RWPE1 (cell line): Measurements from ENCODE around the gene LDLRAD4.
"Not testable (repeated sequence)": the region's sequence is repeated elsewhere in the genome, so short reads cannot be mapped to it uniquely, and the experiment has no call there.

Experiments used
- CTCF ChIA-PET: fragments of 350-600 bp; sonication (Branson Sonifier 250); formaldehyde crosslinking; extraction: SDS; loops from one replicate; lab custom pipeline; 2021; lab: Yijun Ruan, JAX
- POLR2A ChIA-PET: fragments of 400-600 bp; formaldehyde crosslinking; extraction: SDS; loops from one replicate; lab custom pipeline; 2020; ENCODE audit warnings: antibody characterized with exemption; ENCODE audit not compliant: low non-redundant PET; lab: Yijun Ruan, JAX
- DNase-seq: peaks from one replicate; pipeline ENCODE4 v3.0.0; 2012; ENCODE audit warnings: low spot score
- H3K27ac ChIP-seq: fragments of 450-650 bp; 2 replicates; pipeline ENCODE4 v1.5.1; 2017
- TF ChIP-seq, protein P1 (sequence below): fragments of 450-650 bp; conservative IDR thresholded peaks from 2 replicates; pipeline ENCODE4 v1.5.1; 2017; ENCODE audit warnings: low read depth, mild to moderate bottlenecking

The LDLRAD4 gene

DNA sequence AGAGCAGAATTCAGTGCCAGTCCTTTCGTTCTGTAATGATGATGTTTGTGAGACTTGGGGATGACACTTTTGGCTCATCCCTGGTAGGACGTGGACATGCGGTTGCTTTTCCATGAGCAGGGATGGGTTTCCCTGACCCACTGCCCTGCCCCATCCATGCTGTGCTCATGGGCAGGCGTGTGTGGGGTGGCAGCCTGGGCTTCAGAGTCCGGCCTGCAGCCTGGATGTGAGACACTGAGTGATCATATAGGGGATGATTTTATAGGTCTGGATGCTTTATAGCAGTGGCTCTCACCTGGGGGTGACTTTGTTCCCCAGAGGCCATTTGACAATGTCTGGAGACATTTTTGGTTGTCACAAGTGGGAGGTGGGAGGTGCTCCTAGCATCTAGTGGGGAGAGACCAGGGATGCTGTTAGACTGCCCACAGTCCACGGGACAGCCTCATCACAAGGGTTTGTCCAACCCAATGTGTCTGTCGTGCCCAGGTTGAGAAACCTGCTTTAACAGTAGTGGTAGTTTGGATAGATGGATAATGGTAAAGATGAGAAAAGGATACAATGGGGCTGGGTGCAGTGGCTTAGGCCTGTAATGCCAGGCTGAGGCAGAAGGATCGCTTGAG, 38.9 kb downstream of the LDLRAD4 start:
- CTCF ChIA-PET: no interaction called here
- POLR2A ChIA-PET: no interaction called here
- TF ChIP-seq, protein P1, sequence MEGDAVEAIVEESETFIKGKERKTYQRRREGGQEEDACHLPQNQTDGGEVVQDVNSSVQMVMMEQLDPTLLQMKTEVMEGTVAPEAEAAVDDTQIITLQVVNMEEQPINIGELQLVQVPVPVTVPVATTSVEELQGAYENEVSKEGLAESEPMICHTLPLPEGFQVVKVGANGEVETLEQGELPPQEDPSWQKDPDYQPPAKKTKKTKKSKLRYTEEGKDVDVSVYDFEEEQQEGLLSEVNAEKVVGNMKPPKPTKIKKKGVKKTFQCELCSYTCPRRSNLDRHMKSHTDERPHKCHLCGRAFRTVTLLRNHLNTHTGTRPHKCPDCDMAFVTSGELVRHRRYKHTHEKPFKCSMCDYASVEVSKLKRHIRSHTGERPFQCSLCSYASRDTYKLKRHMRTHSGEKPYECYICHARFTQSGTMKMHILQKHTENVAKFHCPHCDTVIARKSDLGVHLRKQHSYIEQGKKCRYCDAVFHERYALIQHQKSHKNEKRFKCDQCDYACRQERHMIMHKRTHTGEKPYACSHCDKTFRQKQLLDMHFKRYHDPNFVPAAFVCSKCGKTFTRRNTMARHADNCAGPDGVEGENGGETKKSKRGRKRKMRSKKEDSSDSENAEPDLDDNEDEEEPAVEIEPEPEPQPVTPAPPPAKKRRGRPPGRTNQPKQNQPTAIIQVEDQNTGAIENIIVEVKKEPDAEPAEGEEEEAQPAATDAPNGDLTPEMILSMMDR: no peak
- H3K27ac ChIP-seq: no peak overlapping the region
- DNase-seq: no peak

DNA sequence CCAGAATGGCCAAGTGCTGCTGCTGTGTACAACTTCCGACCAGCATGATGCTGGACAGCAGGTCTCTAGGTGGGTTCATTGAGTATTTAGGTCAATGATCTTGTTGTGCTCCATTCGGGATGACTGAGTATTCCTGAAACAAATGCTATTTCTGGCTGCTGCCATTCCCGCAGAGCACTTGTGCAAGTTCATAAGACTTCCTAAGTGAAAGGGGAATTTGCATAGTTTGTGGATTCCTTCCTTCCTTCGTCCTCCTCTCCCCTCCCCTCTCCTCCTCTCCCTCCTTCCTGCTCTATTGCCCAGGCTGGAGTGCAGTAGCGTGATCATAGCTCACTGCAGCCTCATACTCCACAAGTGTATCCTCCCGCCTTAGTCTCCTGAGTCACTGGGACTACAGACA, 40.4 kb downstream of the LDLRAD4 start:
- no peak for DNase-seq
- TF ChIP-seq, protein P1: no peak
- CTCF ChIA-PET: no interaction called here
- H3K27ac ChIP-seq: no peak overlapping the region
- POLR2A ChIA-PET: no interaction called here

- no peak overlapping the region for H3K27ac ChIP-seq
- POLR2A ChIA-PET: no interaction called here
- TF ChIP-seq, protein P1: no peak
- CTCF ChIA-PET: no interaction called here
- DNase-seq: no peak
Observed at GRCh38 chr18:13259701-13260100, 41.1 kb downstream of the LDLRAD4 start.

GRCh38 chr18:13260197-13260934, 41.8 kb downstream of the LDLRAD4 start:
- ChIA-PET POLR2A (no interaction called here), CTCF (interaction anchor here (0.6 kb wide), 3 partner anchors 26 to 359 kb away, joined by 3 to 5 read pairs (median 4); no protein-coding TSS in a partner anchor)
- TF ChIP-seq, protein P1: no peak
- no peak overlapping the region for H3K27ac ChIP-seq
- DNase-seq: no peak

DNA sequence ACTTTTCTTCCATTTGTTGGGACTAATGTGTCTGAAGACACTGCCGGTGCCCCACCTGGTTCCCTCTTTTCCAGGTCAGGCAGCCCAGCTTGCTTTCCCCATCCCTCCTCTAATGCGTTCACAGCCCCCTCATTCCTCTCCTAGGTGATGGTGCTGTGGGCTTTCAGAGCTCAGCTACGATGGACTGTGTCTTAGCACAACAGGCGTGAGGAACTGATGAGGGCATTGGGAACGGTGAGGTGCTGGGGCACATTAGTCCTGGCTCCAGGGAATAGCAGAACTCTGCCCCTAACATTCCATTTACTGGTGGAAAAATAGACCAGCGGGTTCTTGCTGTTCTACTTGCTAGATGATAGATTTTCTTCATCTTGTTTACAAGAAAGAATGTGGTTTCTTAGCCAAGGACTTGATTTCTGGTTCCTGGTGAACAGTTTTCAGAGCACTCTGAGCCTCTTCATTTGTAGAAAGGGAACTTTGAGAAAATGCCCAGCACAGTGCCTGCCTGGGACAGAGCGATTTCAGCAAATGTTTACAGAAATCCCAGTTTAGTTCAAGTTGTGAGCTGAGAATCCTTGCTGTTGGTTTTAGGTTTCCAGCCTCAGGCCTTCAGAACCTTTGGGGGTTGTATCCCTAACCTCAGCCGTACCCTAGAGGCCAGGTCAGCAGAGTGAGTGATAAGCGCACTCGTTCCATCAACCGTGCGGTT, 42.5 kb downstream of the LDLRAD4 start:
- TF ChIP-seq, protein P1: no peak
- ChIA-PET POLR2A (no interaction called here), CTCF (interaction anchor here (0.6 kb wide), 2 partner anchors 26 to 111 kb away, joined by 3 to 4 read pairs; no protein-coding TSS in a partner anchor)
- DNase-seq: no peak
- no peak overlapping the region for H3K27ac ChIP-seq

DNA sequence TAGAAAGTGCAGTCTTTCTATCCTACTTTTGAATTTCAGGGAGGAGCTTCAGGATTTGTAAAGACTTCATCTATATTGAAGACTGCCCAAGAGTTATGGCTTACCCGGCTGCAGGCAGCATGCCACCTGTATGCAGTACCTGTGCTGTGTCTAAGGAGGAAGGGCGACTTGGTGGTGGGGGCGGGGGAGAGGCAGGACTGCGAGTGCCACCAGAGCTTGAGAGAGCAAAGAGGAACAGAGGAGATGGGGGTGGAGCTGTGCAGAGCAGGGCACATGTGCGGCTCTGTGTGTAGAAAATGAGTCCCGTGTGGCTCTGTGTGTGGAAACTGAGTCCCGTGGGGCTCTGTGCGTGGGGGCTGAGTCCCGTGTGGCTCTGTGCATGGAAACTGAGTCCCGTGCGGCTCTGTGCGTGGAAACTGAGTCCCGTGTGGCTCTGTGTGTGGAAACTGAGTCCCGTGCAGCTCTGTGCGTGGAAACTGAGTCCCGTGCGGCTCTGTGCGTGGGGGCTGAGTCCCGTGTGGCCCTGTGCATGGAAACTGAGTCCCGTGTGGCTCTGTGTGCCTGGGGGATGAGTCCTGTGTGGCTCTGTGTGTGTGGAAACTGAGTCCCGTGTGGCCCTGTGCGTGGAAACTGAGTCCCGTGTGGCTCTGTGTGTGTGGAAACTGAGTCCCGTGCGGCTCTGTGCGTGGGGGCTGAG, 43.2 kb downstream of the LDLRAD4 start:
- ChIA-PET CTCF (no interaction called here), POLR2A (no interaction called here)
- TF ChIP-seq, protein P1: no peak
- no peak overlapping the region for H3K27ac ChIP-seq
- no peak for DNase-seq

- CTCF ChIA-PET, DNase-seq, H3K27ac ChIP-seq, POLR2A ChIA-PET: not testable (repeated sequence)
Observed at GRCh38 chr18:13262358-13262680, 43.8 kb downstream of the LDLRAD4 start.
